HCT116 (cell line): ENCODE measurements around the gene MARCKSL1. TPM values are rescaled to one million over a fixed set of nuclear protein-coding genes. Genes with fewer than 3 reads are reported as not detected.

ENCODE experiments used
- ATAC-seq: fragments of 200-7000 bp; cut with Tn5 transposase; 2 replicates; pipeline ENCODE4 v1.9.1; 2020; ENCODE audit warnings: mild to moderate bottlenecking, moderate library complexity
- BruUV-seq: library from RNA; stranded (reverse); fragments of 400-500 nt; replicated peaks from 2 replicates; lab custom pipeline; 2021; lab: Mats Ljungman, UMichigan
- CTCF ChIA-PET: fragments of 300-600 bp; sonication (Branson Sonifier 250); formaldehyde crosslinking; loops from one replicate; lab custom pipeline; 2021; ENCODE audit warnings: antibody characterized with exemption; lab: Charles Lee
- POLR2A ChIA-PET: fragments of 300-600, 350-600 bp; sonication (Branson Sonifier 250); formaldehyde crosslinking; loops from one replicate; lab custom pipeline; 2021; ENCODE audit warnings: antibody characterized with exemption; lab: Charles Lee
- RAD21 ChIA-PET, 2 experiments: fragments of 300-600 bp; sonication (Branson Sonifier 250); formaldehyde crosslinking; loops; one replicate each; lab custom pipeline; 2023; ENCODE audit warnings: low total read pairs in 2 of 2; ENCODE audit not compliant: uncharacterized antibody in 2 of 2, unreplicated experiment in 2 of 2, low non-redundant PET in 1 of 2; lab: Charles Lee
- DNase-seq: peaks from one replicate; pipeline ENCODE4 v3.0.0-alpha.2; 2010; ENCODE audit warnings: low read depth, low spot score
- H2AFZ ChIP-seq: fragments of 200-600 bp; shearing (Covaris generic), sonication (generic); 2 replicates; pipeline ENCODE4 v1.6.1; 2017; ENCODE audit warnings: low read depth, mixed run types, mixed read lengths, antibody characterized with exemption, low read length; ENCODE audit not compliant: poor library complexity, severe bottlenecking
- H3K27ac ChIP-seq: 2 replicates; pipeline ENCODE4 v1.5.1; 2012; ENCODE audit warnings: low read depth, low read length
- H3K27me3 ChIP-seq: fragments of 200-600 bp; sonication (generic); 2 replicates; pipeline ENCODE4 v1.6.1; 2016; ENCODE audit warnings: mixed run types, low read length, mixed read lengths; ENCODE audit not compliant: insufficient read depth
- H3K36me3 ChIP-seq, 2 experiments: fragments of 200-500 bp in 1 of 2; fragments of 200-600 bp in 1 of 2; sonication (Bioruptor generic) in 1 of 2; sonication (generic) in 1 of 2; 2 replicates each; pipeline versions ENCODE4 v1.5.1 to v1.6.1; 2014 to 2016; ENCODE audit warnings: low read length in 2 of 2, inconsistent platforms in 1 of 2, mixed read lengths in 1 of 2, mixed run types in 1 of 2; ENCODE audit not compliant: insufficient read depth in 2 of 2, control insufficient read depth in 1 of 2
- H3K4me1 ChIP-seq, 2 experiments: fragments of 200-600 bp in 1 of 2; sonication (generic) in 1 of 2; 2 replicates each; pipeline versions ENCODE4 v1.5.1 to v1.6.1; 2012 to 2017; ENCODE audit warnings: low read length in 2 of 2, inconsistent platforms in 1 of 2, mild to moderate bottlenecking in 1 of 2, mixed read lengths in 1 of 2, mixed run types in 1 of 2, moderate library complexity in 1 of 2; ENCODE audit not compliant: insufficient read depth in 2 of 2, control insufficient read depth in 1 of 2
- H3K4me2 ChIP-seq: fragments of 200-600 bp; sonication (generic); 2 replicates; pipeline ENCODE4 v1.6.1; 2017; ENCODE audit warnings: mixed run types, low read length, mixed read lengths
- H3K4me3 ChIP-seq, 2 experiments: fragments of 200-600 bp in 1 of 2; sonication (generic) in 1 of 2; replicated peaks in 1 of 2; 2 replicates each; pipeline ENCODE4 v1.5.1; 2011 to 2016; ENCODE audit warnings: low read length in 2 of 2, control low read depth in 1 of 2, low read depth in 1 of 2, mild to moderate bottlenecking in 1 of 2, mixed read lengths in 1 of 2, mixed run types in 1 of 2
- H3K79me2 ChIP-seq: fragments of 200-600 bp; sonication (generic); 2 replicates; pipeline ENCODE4 v1.6.1; 2017; ENCODE audit warnings: mild to moderate bottlenecking, mixed run types, low read length, moderate library complexity, mixed read lengths; ENCODE audit not compliant: insufficient read depth
- H3K9ac ChIP-seq: fragments of 200-600 bp; sonication (generic); 2 replicates; pipeline ENCODE4 v1.6.1; 2016; ENCODE audit warnings: low read length, mixed read lengths
- H3K9me2 ChIP-seq: fragments of 200-600 bp; sonication (generic), shearing (Covaris generic); 2 replicates; pipeline ENCODE4 v1.6.1; 2017; ENCODE audit warnings: mixed run types, mild to moderate bottlenecking, moderate library complexity; ENCODE audit not compliant: insufficient read depth
- H3K9me3 ChIP-seq, 2 experiments: fragments of 200-500 bp in 1 of 2; fragments of 200-600 bp in 1 of 2; sonication (Bioruptor generic) in 1 of 2; sonication (generic) in 1 of 2; 2 replicates each; pipeline ENCODE4 v1.6.1; 2014 to 2017; ENCODE audit warnings: low read length in 2 of 2, mixed read lengths in 2 of 2, inconsistent platforms in 1 of 2, low read depth in 1 of 2, mild to moderate bottlenecking in 1 of 2, mixed run types in 1 of 2, moderate library complexity in 1 of 2; ENCODE audit not compliant: control insufficient read depth in 1 of 2, insufficient read depth in 1 of 2
- H4K20me1 ChIP-seq: fragments of 200-600 bp; sonication (generic), shearing (Covaris generic); 2 replicates; pipeline ENCODE4 v1.6.1; 2017; ENCODE audit warnings: mixed run types, mild to moderate bottlenecking, moderate library complexity; ENCODE audit not compliant: insufficient read depth
- CBX3 ChIP-seq: IDR thresholded peaks from 2 replicates; pipeline ENCODE4 v1.6.1; 2012; ENCODE audit warnings: low read depth
- CEBPB ChIP-seq: IDR thresholded peaks from 2 replicates; pipeline ENCODE4 v1.6.1; 2012; ENCODE audit warnings: low read depth
- EGR1 ChIP-seq: IDR thresholded peaks from 2 replicates; pipeline ENCODE4 v1.6.1; 2012; ENCODE audit warnings: low read depth
- EZH2phosphoT487 ChIP-seq: fragments of 200-600 bp; IDR thresholded peaks from 2 replicates; pipeline ENCODE4 v1.6.1; 2018; ENCODE audit warnings: antibody characterized with exemption, borderline replicate concordance
- FOSL1 ChIP-seq: IDR thresholded peaks from 2 replicates; pipeline ENCODE4 v1.6.1; 2012; ENCODE audit warnings: low read depth
- POLR2A ChIP-seq: IDR thresholded peaks from 2 replicates; pipeline ENCODE4 v1.7.0; 2011; ENCODE audit warnings: borderline replicate concordance; ENCODE audit not compliant: insufficient read depth, insufficient read length; ENCODE audit errors: extremely low read depth
- POLR2AphosphoS5 ChIP-seq: IDR thresholded peaks from 2 replicates; pipeline ENCODE4 v1.6.1; 2011; ENCODE audit warnings: mild to moderate bottlenecking, low read depth, low read length, moderate library complexity
- RAD21 ChIP-seq: IDR thresholded peaks from 2 replicates; pipeline ENCODE4 v1.6.1; 2012; ENCODE audit warnings: low read depth, mild to moderate bottlenecking
- REST ChIP-seq: IDR thresholded peaks from 2 replicates; pipeline ENCODE4 v1.6.1; 2012; ENCODE audit warnings: low read depth
- SIN3A ChIP-seq: IDR thresholded peaks from 2 replicates; pipeline ENCODE4 v1.6.1; 2012; ENCODE audit warnings: low read depth
- TCF7L2 ChIP-seq: IDR thresholded peaks from 2 replicates; pipeline ENCODE4 v1.7.0; 2011; ENCODE audit warnings: borderline replicate concordance, inconsistent platforms; ENCODE audit not compliant: insufficient read depth, insufficient read length; ENCODE audit errors: extremely low read depth
- YY1 ChIP-seq: IDR thresholded peaks from 2 replicates; pipeline ENCODE4 v1.6.1; 2011; ENCODE audit warnings: low read length, low read depth, moderate library complexity, mild to moderate bottlenecking; ENCODE audit not compliant: insufficient replicate concordance; ENCODE audit errors: extremely low read depth
- ZBTB33 ChIP-seq: IDR thresholded peaks from 2 replicates; pipeline ENCODE4 v1.6.1; 2011; ENCODE audit warnings: mild to moderate bottlenecking, low read length, moderate library complexity; ENCODE audit not compliant: insufficient replicate concordance; ENCODE audit errors: extremely low read depth
- ZFX ChIP-seq: fragments of 450-650 bp; IDR thresholded peaks from 2 replicates; pipeline ENCODE4 v1.6.1; 2017
- ZNF274 ChIP-seq: fragments of 200-500 bp; sonication (Bioruptor generic); IDR thresholded peaks from 2 replicates; pipeline ENCODE4 v1.6.1; 2014; ENCODE audit warnings: mild to moderate bottlenecking, low read depth, low read length, inconsistent platforms
- intact Hi-C: fragments of 100-400 bp; cut with micrococcal nuclease; formaldehyde crosslinking; loops from 2 replicates; pipeline ENCODE4 v1.10.0; 2022
- total RNA-seq: library from RNA; stranded (reverse); gene quantifications from one replicate; pipeline ENCODE4 v1.2.1, GENCODE V29; 2021; ENCODE audit not compliant: unreplicated experiment
- TF ChIP-seq, protein P1 (sequence below): IDR thresholded peaks from 2 replicates; pipeline ENCODE4 v1.6.1; 2012

The MARCKSL1 gene
- total RNA-seq, 1 experiment from 2014 or later: 127 TPM

GRCh38 chr1:32342704-32343103, 6.7 kb upstream of the MARCKSL1 start:
- Histone ChIP-seq H3K79me2 (no peaks in the 10 kb centered on the region), H3K4me3 (no peak overlapping the region), H3K36me3 (no peaks in the 10 kb centered on the region), H4K20me1 (no peaks in the 10 kb centered on the region), H3K9ac (no peak overlapping the region), H3K9me2 (no peaks in the 10 kb centered on the region), H3K9me3 (no peaks in the 10 kb centered on the region), H3K4me2 (no peak overlapping the region), H3K27me3 (no peaks in the 10 kb centered on the region), H3K4me1 (peaks cover 0 to 9% of the 10 kb centered on the region in 2 experiments; a peak in 2 of 4 replicates), H3K27ac (no peak overlapping the region), H2AFZ (no peak overlapping the region)
- intact Hi-C loops: no loop called here
- ChIA-PET CTCF (no interaction called here), POLR2A (interaction anchor here (0.8 kb wide), 1 partner anchor 8 kb away, joined by 3 read pairs; no protein-coding TSS in a partner anchor), RAD21 (no interaction called here)
- no TSS peak for BruUV-seq
- TF ChIP-seq REST (no peak), TCF7L2 (no peak), EZH2phosphoT487 (no peak), SIN3A (no peak)
- DNase-seq (no peak), ATAC-seq (no peak)

GRCh38 chr1:32341971-32342370, 5.9 kb upstream of the MARCKSL1 start:
- H3K4me1 ChIP-seq: peaks cover 0 to 16% of the 10 kb centered on the region in 2 experiments; a peak in 2 of 4 replicates
- ChIA-PET POLR2A (no interaction called here), RAD21 (no interaction called here), CTCF (no interaction called here)
- DNase-seq (no peak), ATAC-seq (no peak)
- no peaks in the 10 kb centered on the region for H3K27me3 ChIP-seq
- H3K36me3 ChIP-seq: no peaks in the 10 kb centered on the region
- no TSS peak for BruUV-seq
- no peaks in the 10 kb centered on the region for H3K79me2 ChIP-seq
- H3K27ac ChIP-seq: no peak overlapping the region
- H3K4me2 ChIP-seq: no peak overlapping the region
- H3K9ac ChIP-seq: no peak overlapping the region
- no peaks in the 10 kb centered on the region for H3K9me2 ChIP-seq
- H4K20me1 ChIP-seq: no peaks in the 10 kb centered on the region
- H3K9me3 ChIP-seq: no peaks in the 10 kb centered on the region
- no peak overlapping the region for H3K4me3 ChIP-seq
- intact Hi-C loops: no loop called here
- H2AFZ ChIP-seq: no peak overlapping the region
- no peak for TF ChIP-seq ZNF274
- TF ChIP-seq, protein P1, sequence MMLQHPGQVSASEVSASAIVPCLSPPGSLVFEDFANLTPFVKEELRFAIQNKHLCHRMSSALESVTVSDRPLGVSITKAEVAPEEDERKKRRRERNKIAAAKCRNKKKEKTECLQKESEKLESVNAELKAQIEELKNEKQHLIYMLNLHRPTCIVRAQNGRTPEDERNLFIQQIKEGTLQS: no peak
- TF ChIP-seq SIN3A: no peak
- TF ChIP-seq FOSL1: no peak
- TF ChIP-seq ZFX: no peak
- TF ChIP-seq EGR1: no peak
- TF ChIP-seq TCF7L2: no peak
- TF ChIP-seq POLR2A: no peak
- TF ChIP-seq ZBTB33: no peak
- TF ChIP-seq CEBPB: no peak
- TF ChIP-seq POLR2AphosphoS5: no peak
- TF ChIP-seq RAD21: no peak
- TF ChIP-seq CBX3: no peak
- no peak for TF ChIP-seq YY1
